Measurements from ENCODE around the gene CHMP6.

CHMP6 gene

GRCh38 chr17:80956321-80957190 lies 35.1 kb upstream of the CHMP6 start:
- no peak for DNase-seq (ENCODE audit: low read depth)

- no peak for DNase-seq (ENCODE audit: low read depth)
These were observed 34.1 kb upstream of the CHMP6 start for GRCh38 chr17:80957461-80957941.

- DNase-seq (ENCODE audit: low read depth): no peak
These were observed 32.2 kb upstream of the CHMP6 start for GRCh38 chr17:80959330-80960036.

DNA sequence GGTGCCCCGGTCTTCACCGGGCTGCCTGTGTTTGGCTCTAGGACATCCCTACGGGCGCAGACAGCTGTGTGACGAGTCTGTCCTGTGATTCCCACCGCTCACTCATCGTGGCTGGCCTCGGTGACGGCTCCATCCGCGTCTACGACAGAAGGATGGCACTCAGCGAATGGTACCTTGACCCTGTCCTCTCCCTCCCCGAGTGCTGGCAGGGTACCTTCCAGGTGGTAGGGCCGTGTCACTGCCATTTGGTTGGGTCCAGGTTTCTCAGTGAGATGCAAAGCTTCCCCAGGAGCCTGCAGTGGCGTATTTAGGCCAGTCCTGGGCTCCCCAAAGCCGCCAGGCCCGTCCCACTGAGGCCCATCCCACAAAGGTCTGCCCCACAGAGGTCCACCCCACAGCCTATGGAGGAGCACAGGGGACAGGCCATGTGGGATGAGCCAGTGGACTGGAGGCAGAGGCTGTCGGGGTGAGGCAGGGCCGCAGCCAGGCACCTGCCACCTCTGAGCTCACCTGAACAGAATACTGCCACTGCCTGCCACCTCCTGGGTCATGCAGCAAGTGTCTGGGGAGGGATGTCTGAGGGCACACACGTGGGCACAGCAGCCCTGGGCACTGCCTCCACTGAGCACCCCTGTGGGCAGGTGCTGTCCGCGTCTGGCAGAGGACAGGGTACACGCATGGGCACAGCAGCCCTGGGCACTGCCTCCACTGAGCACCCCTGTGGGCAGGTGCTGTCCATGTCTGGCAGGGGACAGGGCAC lies 31.4 kb upstream of the CHMP6 start:
- DNase-seq (ENCODE audit: low read depth): no peak

GRCh38 chr17:80960797-80961452 lies 30.7 kb upstream of the CHMP6 start:
- DNase-seq (ENCODE audit: low read depth): no peak

DNA sequence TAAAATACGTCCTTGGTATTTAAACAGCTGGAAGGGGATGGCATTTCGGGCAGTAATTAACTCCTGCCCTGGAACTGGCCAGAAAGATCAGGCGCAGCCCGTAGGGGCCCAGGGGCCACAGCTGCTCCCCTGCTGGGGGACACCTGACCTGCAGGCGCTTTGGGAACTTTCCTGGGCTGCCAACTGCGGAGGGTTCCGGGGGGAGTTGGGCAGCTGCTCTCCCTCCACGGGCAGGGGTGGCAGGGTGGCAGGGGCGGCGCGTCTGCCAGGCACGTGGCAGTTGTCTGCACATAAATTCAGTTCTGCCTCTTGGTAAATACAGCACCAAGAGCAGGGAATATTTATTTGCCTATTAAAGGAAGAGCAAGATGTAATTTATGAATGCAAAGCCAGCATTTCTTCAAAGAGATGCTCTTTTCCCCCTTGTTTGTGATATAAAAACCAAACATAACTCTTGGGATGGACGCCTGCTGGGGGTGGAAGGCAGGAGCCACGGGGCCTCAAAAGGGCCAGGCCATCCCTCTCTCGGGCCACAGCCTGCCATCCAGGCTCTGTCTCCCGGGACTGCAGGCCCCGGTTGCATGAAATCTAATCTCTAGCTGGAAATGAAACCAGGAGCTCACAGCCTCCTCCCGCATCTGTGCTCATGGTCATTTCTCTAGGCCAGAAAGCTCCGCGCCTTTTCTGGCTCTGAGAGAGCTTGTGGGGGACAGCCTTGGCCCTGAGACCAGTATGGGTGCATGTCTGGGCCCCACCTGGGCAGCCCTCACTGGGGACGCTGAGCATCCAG lies 29.9 kb upstream of the CHMP6 start:
- DNase-seq (ENCODE audit: low read depth): no peak

- DNase-seq (ENCODE audit: low read depth): no peak
These were observed 29.0 kb upstream of the CHMP6 start for GRCh38 chr17:80962356-80963329.

GRCh38 chr17:80963812-80964543 lies 27.7 kb upstream of the CHMP6 start:
- DNase-seq (ENCODE audit: low read depth): no peak

DNA sequence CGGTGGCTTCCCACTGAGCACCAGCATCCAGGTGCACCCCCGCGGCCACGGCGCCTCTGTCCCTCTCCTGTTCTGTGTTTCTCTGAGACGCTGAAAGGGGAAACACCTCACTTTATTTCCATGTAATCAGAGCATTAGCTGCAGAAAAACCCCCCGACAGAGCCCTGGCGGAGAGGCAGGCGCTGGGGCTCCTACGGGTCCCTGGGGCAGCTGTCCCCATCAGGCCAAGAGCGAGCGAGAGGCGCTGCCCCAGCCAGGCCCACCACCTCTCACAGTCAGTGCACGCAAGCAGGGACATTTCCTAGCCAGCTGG lies 27.1 kb upstream of the CHMP6 start:
- no peak for DNase-seq (ENCODE audit: low read depth)

- no peak for DNase-seq (ENCODE audit: low read depth)
These were observed 26.6 kb upstream of the CHMP6 start for GRCh38 chr17:80964859-80965580.

GRCh38 chr17:80965606-80966005 lies 26.0 kb upstream of the CHMP6 start:
- no peak for DNase-seq (ENCODE audit: low read depth)

- DNase-seq (ENCODE audit: low read depth): no peak
These were observed 24.2 kb upstream of the CHMP6 start for GRCh38 chr17:80967404-80967872.

GRCh38 chr17:80968602-80969029 lies 23.0 kb upstream of the CHMP6 start:
- no peak for DNase-seq (ENCODE audit: low read depth)

GRCh38 chr17:80969030-80969673 lies 22.5 kb upstream of the CHMP6 start:
- DNase-seq (ENCODE audit: low read depth): no peak

- DNase-seq (ENCODE audit: low read depth): no peak
These were observed 22.0 kb upstream of the CHMP6 start for GRCh38 chr17:80969674-80970043.

- DNase-seq (ENCODE audit: low read depth): no peak
These were observed 21.4 kb upstream of the CHMP6 start for GRCh38 chr17:80970044-80970761.

All from stimulated activated CD8-positive, alpha-beta memory T cell treated with anti-CD3 and anti-CD28 coated beads, Interleukin-12 subunit alpha, Interleukin-12 subunit beta, amount 100 ng/mL, for 1 hour (primary cell).